Fibroblast of skin of abdomen (primary cell): Measurements from ENCODE around the gene KHDC1L.
"Not testable (repeated sequence)": the region's sequence is repeated elsewhere in the genome, so short reads cannot be mapped to it uniquely, and the experiment has no call there.

Experiments used
- DNase-seq: peaks from one replicate; pipeline ENCODE4 v3.0.0-alpha.2; 2013

The KHDC1L gene

DNA sequence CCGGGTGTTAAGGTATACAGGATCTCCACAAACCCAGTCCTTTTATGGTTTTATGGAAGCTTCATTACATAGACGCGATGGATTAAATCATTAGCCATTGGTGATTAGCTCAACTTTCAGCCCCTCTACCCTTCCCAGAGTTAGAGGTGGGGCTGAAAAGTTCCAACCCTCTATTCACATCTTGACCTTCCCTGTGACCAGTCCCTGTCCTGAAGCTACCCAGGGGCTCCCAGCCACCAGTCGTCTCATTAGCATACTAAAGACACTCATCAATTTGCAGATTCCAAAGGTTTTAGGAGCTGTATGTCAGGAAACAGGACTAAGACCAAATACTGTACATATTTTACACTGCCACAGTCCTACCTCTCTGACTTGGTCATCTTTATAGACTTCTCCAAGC lies 21.0 kb downstream of the KHDC1L start:
- no peak for DNase-seq

DNA sequence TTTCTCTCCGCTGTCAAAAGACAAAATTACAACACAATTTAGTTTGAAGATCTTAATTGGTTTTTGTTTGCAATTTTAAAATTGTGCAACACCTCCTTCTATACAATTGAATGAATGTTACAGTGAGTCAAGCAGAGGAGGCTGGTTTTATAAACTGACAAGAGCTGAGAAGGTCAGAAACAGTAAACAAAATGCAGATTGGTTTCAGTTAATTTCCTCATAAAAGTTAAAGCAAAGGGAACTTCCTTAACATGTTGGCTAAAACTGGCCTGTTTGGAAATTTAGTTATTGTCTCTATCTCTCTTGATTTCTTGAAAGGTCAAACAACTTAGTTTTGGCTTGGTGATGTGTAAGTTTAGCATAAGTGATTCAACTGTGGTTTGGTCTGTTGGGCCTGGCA lies 22.2 kb downstream of the KHDC1L start:
- no peak for DNase-seq

DNA sequence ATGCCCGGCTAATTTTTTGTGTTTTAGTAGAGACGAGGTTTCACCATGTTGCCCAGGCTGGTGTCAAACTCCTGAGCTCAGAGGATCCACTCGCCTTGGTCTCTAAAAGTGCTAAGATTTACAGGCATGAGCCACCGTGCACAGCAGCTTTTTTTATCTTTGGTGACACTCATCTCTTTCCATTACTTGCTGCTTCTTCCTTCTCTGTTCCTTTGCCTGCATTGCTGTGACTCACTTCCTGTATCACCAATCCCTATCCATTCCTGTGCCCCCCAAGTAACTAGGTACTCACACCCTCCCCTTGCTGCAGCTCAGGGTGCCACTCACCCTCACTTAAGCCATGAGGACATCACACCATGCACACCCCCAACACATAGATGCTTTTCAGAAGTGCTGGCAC lies 24.6 kb downstream of the KHDC1L start:
- DNase-seq: peak; percentile 16

GRCh38 chr6:73200247-73200646 lies 25.0 kb downstream of the KHDC1L start:
- no peak for DNase-seq

DNA sequence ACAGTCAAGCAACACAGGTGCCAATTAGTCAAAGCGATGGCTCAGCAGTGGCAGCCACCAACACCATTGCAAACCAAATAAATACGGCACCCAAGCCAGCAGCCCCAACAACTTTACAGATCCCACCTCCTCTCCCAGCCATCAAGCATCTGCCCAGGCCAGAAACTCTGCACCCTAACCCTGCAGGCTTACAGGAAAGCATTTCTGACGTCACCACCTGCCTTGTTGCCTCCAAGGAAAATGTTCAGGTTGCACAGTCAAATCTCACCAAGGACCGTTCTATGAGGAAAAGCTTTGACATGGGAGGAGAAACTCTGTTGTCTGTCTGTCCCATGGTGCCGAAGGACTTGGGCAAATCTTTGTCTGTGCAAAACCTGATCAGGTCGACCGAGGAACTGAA lies 30.6 kb downstream of the KHDC1L start:
- no peak for DNase-seq

- not testable (repeated sequence) for DNase-seq
Observed at GRCh38 chr6:73193302-73193701, 32.0 kb downstream of the KHDC1L start.

DNA sequence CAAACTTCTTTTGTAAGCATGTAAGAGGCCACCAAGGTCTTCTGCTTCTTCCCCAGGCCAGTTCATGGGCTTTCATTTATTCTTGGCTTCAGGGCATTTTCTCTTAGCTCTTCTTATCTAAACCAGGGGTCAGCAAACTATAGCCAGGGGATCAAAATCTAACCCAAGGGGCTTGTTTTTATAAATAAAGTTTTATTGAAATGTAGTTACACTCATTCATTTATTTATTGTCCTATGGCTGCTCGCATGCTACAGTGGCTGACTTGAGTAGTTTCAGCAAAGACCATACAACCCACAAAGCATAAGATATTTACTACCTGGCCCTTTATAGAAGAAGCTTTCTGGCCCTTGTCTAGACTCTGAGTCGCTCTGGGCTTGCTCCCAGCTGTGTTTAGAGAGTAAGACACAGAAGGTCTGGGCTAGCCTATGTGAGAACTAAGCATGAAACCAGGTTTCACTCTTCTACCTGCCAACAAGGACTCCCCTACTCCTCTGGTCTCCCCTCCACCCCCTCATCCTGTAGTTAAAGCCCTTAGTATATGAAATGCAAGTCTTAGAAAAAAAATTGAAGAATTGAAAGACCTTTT lies 43.2 kb downstream of the KHDC1L start:
- no peak for DNase-seq

- peak; percentile 73 for DNase-seq
Observed at GRCh38 chr6:73180763-73181619, 44.3 kb downstream of the KHDC1L start.

GRCh38 chr6:73180076-73180738 lies 45.1 kb downstream of the KHDC1L start:
- peak; percentile 22 for DNase-seq

- DNase-seq: no peak
Observed at GRCh38 chr6:73177221-73177944, 47.9 kb downstream of the KHDC1L start.

- DNase-seq: no peak
Observed at GRCh38 chr6:73176057-73176456, 49.2 kb downstream of the KHDC1L start.

DNA sequence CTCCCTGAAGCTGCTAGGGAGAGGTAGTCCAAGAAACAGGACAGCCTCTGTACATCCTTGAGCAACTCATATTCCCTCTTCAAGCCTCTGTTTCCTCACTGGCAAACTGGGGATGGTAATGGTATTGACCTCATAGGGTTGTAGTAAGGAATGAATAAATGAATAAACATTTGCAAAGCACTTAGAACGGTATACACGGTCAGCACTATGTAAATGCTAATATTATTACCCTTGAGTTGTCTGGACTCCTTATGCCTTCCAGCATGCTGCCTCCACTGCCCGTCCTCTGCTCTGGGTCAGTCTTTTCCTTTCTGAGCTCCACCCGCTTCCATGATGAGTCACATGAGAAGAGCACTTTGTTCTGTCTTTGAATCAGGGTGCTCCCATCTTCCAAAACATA lies 50.6 kb downstream of the KHDC1L start:
- no peak for DNase-seq
